Erythroblast (primary cell): ENCODE measurements around the gene GRAMD1C.

Source experiments
- GATA1 ChIP-seq: IDR thresholded peaks from 2 replicates; pipeline ENCODE4 v1.6.1; 2011; ENCODE audit warnings: low read depth, mild to moderate bottlenecking, control low read depth, low read length, moderate library complexity
- POLR2A ChIP-seq: IDR thresholded peaks from 2 replicates; pipeline ENCODE4 v1.6.1; 2011; ENCODE audit warnings: mild to moderate bottlenecking, low read length

DNA sequence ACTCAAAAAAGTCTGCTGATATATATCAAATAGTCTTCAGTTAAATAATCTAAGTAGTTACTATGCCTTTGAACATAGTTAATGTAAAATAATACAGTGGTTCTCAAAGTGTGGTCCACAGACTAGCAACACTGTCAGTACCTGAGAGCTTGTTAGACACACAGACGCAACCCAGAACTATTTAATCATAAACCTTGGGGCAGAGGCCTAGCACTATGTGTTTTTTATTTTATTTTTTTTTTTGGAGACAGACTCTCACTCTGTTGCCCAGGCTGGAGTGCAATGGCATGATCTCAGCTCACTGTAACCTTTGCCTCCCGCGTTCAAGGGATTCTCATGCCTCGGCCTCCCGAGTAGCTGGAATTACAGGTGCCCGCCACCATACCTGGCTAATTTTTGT is 34.7 kb downstream of the GRAMD1C start:
- TF ChIP-seq POLR2A = no peak
- no peak for TF ChIP-seq GATA1
